ENCODE results near the gene PRH2. TPM values are rescaled to one million over a fixed set of nuclear protein-coding genes. Genes with fewer than 3 reads are reported as not detected.

The PRH2 gene
- total and polyA plus RNA-seq, 8 donors, result 0.42 TPM; not detected in 7

- Histone ChIP-seq H3K4me1 (no peaks in the 10 kb centered on the region), H3K27me3 (no peaks in the 10 kb centered on the region), H3K9me3 (no peaks in the 10 kb centered on the region), H3K27ac (no peak overlapping the region), H3K4me3 (no peak overlapping the region), H3K36me3 (no peaks in the 10 kb centered on the region)
- FAIRE-seq, result no peak
- WGBS, 2 donors, result 92 to 100% methylated on average over 1 of the region's 1 CpG
- ATAC-seq, result no peak
- intact Hi-C loops (cut with DNase I), result no loop called here
- TF ChIP-seq CTCF (IDR thresholded peaks at IDR 0.05), result no peak
- no peak for DNase-seq
These were observed 28.5 kb upstream of the PRH2 start for GRCh38 chr12:10900530-10900929.

GRCh38 chr12:10900972-10901371 is 28.1 kb upstream of the PRH2 start:
- intact Hi-C loops (cut with DNase I), result no loop called here
- ATAC-seq (no peak), FAIRE-seq (no peak), DNase-seq (no peak)
- Histone ChIP-seq H3K27ac (no peak overlapping the region), H3K27me3 (no peaks in the 10 kb centered on the region), H3K9me3 (no peaks in the 10 kb centered on the region), H3K36me3 (no peaks in the 10 kb centered on the region), H3K4me1 (no peaks in the 10 kb centered on the region), H3K4me3 (no peak overlapping the region)
- WGBS, 2 donors, result 95 to 98% methylated on average over 1 of the region's 1 CpG
- TF ChIP-seq CTCF (IDR thresholded peaks at IDR 0.05), result no peak

GRCh38 chr12:10901427-10901826 is 27.6 kb upstream of the PRH2 start:
- ATAC-seq, result no peak
- FAIRE-seq, result no peak
- intact Hi-C loops (cut with DNase I), result no loop called here
- Histone ChIP-seq H3K4me3 (no peak overlapping the region), H3K36me3 (no peaks in the 10 kb centered on the region), H3K9me3 (no peaks in the 10 kb centered on the region), H3K4me1 (no peaks in the 10 kb centered on the region), H3K27ac (no peak overlapping the region), H3K27me3 (no peaks in the 10 kb centered on the region)
- no peak for TF ChIP-seq CTCF (IDR thresholded peaks at IDR 0.05)
- no peak for DNase-seq
- 99 to 100% methylated on average over 1 of the region's 1 CpG for WGBS, 2 donors

- no peaks in the 10 kb centered on the region for H3K36me3 ChIP-seq
- no peak for TF ChIP-seq CTCF (IDR thresholded peaks at IDR 0.05)
- FAIRE-seq (no peak), DNase-seq (no peak), ATAC-seq (no peak)
- H3K27me3 ChIP-seq, result no peaks in the 10 kb centered on the region
- H3K4me3 ChIP-seq, result no peak overlapping the region
- H3K27ac ChIP-seq, result no peak overlapping the region
- intact Hi-C loops (cut with DNase I), result no loop called here
- H3K4me1 ChIP-seq, result no peaks in the 10 kb centered on the region
- 90% methylated on average over 4 of the region's 4 CpGs for WGBS, 2 donors
- H3K9me3 ChIP-seq, result no peaks in the 10 kb centered on the region
These were observed 24.4 kb upstream of the PRH2 start for GRCh38 chr12:10904686-10905085.

GRCh38 chr12:10909462-10909861 is 19.6 kb upstream of the PRH2 start, which contains the start of gene TAS2R13:
Gene TAS2R13 (minus strand): TSS chr12:10909562. CDS start chr12:10909298, 264 bp downstream.
- DNase-seq (no peak), FAIRE-seq (no peak)

More at GRCh38 chr12:10909462-10909861, 19.6 kb upstream of the PRH2 start, which contains the start of gene TAS2R13:
- Histone ChIP-seq H3K4me1 (no peaks in the 10 kb centered on the region), H3K4me3 (no peak within 1 kb of the TSS), H3K27me3 (no peaks in the 10 kb centered on the region), H3K27ac (no peak within 1 kb of the TSS), H3K9me3 (no peaks in the 10 kb centered on the region), H3K36me3 (no peaks in the 10 kb centered on the region)
- intact Hi-C loops (cut with DNase I), result no loop called here
- TF ChIP-seq CTCF (IDR thresholded peaks at IDR 0.05), result no peak
- WGBS, 2 donors, result 86 to 97% methylated on average over 1 of the region's 1 CpG
- no peak for ATAC-seq

Measured in pancreas (tissue), 10 donors.